B cell (primary cell): Measurements from ENCODE around the gene ITFG2. TPM values are rescaled to one million over a fixed set of nuclear protein-coding genes. Genes with fewer than 3 reads are reported as not detected.

ENCODE experiments used
- ATAC-seq: fragments of 200-7000 bp; cut with Tn5 transposase; one replicate; pipeline ENCODE4 v1.10.0; 2021; ENCODE audit warnings: low read depth, mild to moderate bottlenecking, moderate number of reproducible peaks, moderate library complexity
- CTCF ChIA-PET: fragments of 350-600 bp; sonication (Branson Sonifier 250); formaldehyde crosslinking; loops from one replicate; lab custom pipeline; 2021; ENCODE audit warnings: antibody characterized with exemption, inconsistent platforms; lab: Charles Lee
- POLR2A ChIA-PET: fragments of 350-600 bp; sonication (Branson Sonifier 250); formaldehyde crosslinking; loops from one replicate; lab custom pipeline; 2021; ENCODE audit warnings: antibody characterized with exemption; lab: Charles Lee
- DNase-seq: peaks from one replicate; pipeline ENCODE4 v3.0.0; 2013
- H2AFZ ChIP-seq: 2 replicates; pipeline ENCODE4 v1.6.1; 2012; ENCODE audit warnings: mild to moderate bottlenecking, low read depth, low read length; ENCODE audit not compliant: insufficient read depth, poor library complexity, severe bottlenecking
- H3K27ac ChIP-seq, 2 donors: 1 replicate in 1 of 2; 2 replicates in 1 of 2; pipeline ENCODE4 v1.5.1; 2012 to 2013; ENCODE audit warnings: low read length in 2 of 2, mild to moderate bottlenecking in 2 of 2, moderate library complexity in 1 of 2
- H3K27me3 ChIP-seq, 4 experiments: fragments of 200-600 bp in 1 of 4; sonication (generic) in 1 of 4; replicated peaks in 1 of 4; 1 replicate in 2 of 4; 2 replicates in 2 of 4; pipeline versions ENCODE4 v1.6.1 to v1.7.0; 2013 to 2016; ENCODE audit warnings: low read length in 3 of 4, mild to moderate bottlenecking in 2 of 4, mixed read lengths in 1 of 4, moderate library complexity in 1 of 4; ENCODE audit not compliant: insufficient read depth in 4 of 4, control insufficient read depth in 3 of 4; ENCODE audit errors: control extremely low read depth in 1 of 4
- H3K36me3 ChIP-seq, 2 experiments: replicated peaks in 1 of 2; 1 replicate in 1 of 2; 2 replicates in 1 of 2; pipeline versions ENCODE4 v1.6.1 to v1.7.1; 2013; ENCODE audit warnings: low read length in 1 of 2; ENCODE audit not compliant: insufficient read depth in 2 of 2, control insufficient read depth in 1 of 2; ENCODE audit errors: control extremely low read depth in 1 of 2, extremely low read depth in 1 of 2
- H3K4me1 ChIP-seq, 2 donors: fragments of 200-600 bp in 1 of 2; sonication (generic) in 1 of 2; 1 replicate in 1 of 2; 2 replicates in 1 of 2; pipeline versions ENCODE4 v1.5.1 to v1.6.1; 2013 to 2017; ENCODE audit warnings: low read length in 2 of 2; ENCODE audit not compliant: control insufficient read depth in 2 of 2, insufficient read depth in 2 of 2
- H3K4me2 ChIP-seq: replicated peaks from 2 replicates; pipeline ENCODE3; 2012; ENCODE audit warnings: mild to moderate bottlenecking, low read depth, low read length; ENCODE audit not compliant: poor library complexity, severe bottlenecking
- H3K4me3 ChIP-seq, 5 experiments: fragments of 200-600 bp in 1 of 5; sonication (generic) in 1 of 5; 1 replicate in 3 of 5; 2 replicates in 2 of 5; pipeline versions ENCODE4 v1.5.1 to v1.7.0; 2011 to 2016; ENCODE audit warnings: low read length in 4 of 5, mild to moderate bottlenecking in 4 of 5, low read depth in 2 of 5, control low read depth in 1 of 5, moderate library complexity in 1 of 5; ENCODE audit not compliant: insufficient read depth in 1 of 5; ENCODE audit errors: control extremely low read depth in 1 of 5, extremely low read depth in 1 of 5
- H3K79me2 ChIP-seq: fragments of 200-600 bp; sonication (generic); one replicate; pipeline ENCODE4 v1.6.0; 2016; ENCODE audit warnings: low read length; ENCODE audit not compliant: control insufficient read depth, insufficient read depth
- H3K9ac ChIP-seq: fragments of 200-600 bp; sonication (generic); 2 replicates; pipeline ENCODE4 v1.6.1; 2017; ENCODE audit warnings: mild to moderate bottlenecking, low read length, moderate library complexity
- H3K9me3 ChIP-seq, 3 donors: one replicate each; pipeline versions ENCODE4 v1.6.1 to v1.7.1; 2013; ENCODE audit warnings: low read length in 2 of 3; ENCODE audit not compliant: control insufficient read depth in 2 of 3, insufficient read depth in 1 of 3; ENCODE audit errors: control extremely low read depth in 1 of 3
- H4K20me1 ChIP-seq: 2 replicates; pipeline ENCODE4 v1.6.0; 2012; ENCODE audit warnings: mild to moderate bottlenecking, low read length; ENCODE audit not compliant: insufficient read depth, control insufficient read depth, poor library complexity, severe bottlenecking
- H3K27ac Mint-ChIP-seq: one replicate; pipeline ENCODE4 v1.8.0; 2021; ENCODE audit warnings: mixed read lengths
- H3K27me3 Mint-ChIP-seq: one replicate; pipeline ENCODE4 v1.8.0; 2021; ENCODE audit warnings: mixed read lengths
- H3K4me1 Mint-ChIP-seq: one replicate; pipeline ENCODE4 v1.8.0; 2021; ENCODE audit warnings: mixed read lengths
- H3K4me3 Mint-ChIP-seq: one replicate; pipeline ENCODE4 v1.8.0; 2021; ENCODE audit warnings: mixed read lengths
- H3K9me3 Mint-ChIP-seq: one replicate; pipeline ENCODE4 v1.8.0; 2022; ENCODE audit warnings: mixed read lengths; ENCODE audit not compliant: insufficient read depth
- EZH2 ChIP-seq: IDR thresholded peaks from 2 replicates; pipeline ENCODE4 v1.6.1; 2012; ENCODE audit warnings: borderline replicate concordance, low read depth, mild to moderate bottlenecking, moderate library complexity, low read length; ENCODE audit not compliant: insufficient read depth, poor library complexity, severe bottlenecking
- WGBS: methylation state at CpG from one replicate; pipeline ENCODE4 v1.1.5; 2013; ENCODE audit warnings: missing lambda C conversion rate; ENCODE audit not compliant: insufficient coverage; 5-methylcytosine and 5-hydroxymethylcytosine counted together
- intact Hi-C: fragments of 100-400 bp; cut with micrococcal nuclease; formaldehyde crosslinking; loops from one replicate; pipeline ENCODE4 v1.10.0; 2022
- polyA plus RNA-seq: library from polyadenylated mRNA; depleted of rRNA; stranded (reverse); fragments of >200 nt; gene quantifications from 2 replicates; pipeline ENCODE4 v1.2.3, GENCODE V29; 2012
- total RNA-seq, 2 donors: library from RNA; stranded (reverse); fragments of 120-200 nt in 1 of 2; gene quantifications; 1 replicate in 1 of 2; 2 replicates in 1 of 2; pipeline versions ENCODE4 v1.2.3 to v1.2.4, GENCODE V29; 2013 to 2022
- TF ChIP-seq, protein P1 (sequence below): fragments of 200-600 bp; IDR thresholded peaks from one replicate; pipeline ENCODE4 v1.8.0; 2022; ENCODE audit warnings: antibody characterized with exemption, mild to moderate bottlenecking

ITFG2 gene
- total and polyA plus RNA-seq, 2 donors (not counting 1 experiment from before 2014, with no cell fraction given) = 88.2 to 137 TPM

DNA sequence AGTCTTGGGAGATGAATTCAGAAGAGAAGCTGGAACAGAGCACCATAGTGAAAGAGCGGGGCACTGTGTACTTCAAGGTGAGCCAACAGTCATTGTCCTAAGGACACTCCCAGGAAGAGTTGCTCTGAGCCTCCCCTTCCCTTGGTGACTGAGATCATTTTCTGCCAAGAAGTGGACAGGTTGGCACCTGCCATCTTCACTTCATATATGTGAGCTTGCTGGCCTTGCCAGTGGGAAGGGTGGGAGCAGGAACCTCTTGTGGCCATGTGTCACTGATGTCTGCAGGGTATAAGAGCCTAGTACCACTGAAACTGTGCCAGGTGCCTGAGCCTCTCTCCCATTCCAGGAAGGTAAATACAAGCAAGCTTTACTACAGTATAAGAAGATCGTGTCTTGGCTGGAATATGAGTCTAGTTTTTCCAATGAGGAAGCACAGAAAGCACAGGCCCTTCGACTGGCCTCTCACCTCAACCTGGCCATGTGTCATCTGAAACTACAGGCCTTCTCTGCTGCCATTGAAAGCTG lies 12.4 kb upstream of the ITFG2 start:
- no peak overlapping the region for H2AFZ ChIP-seq
- Mint-ChIP-seq H3K4me3 (no peak overlapping the region), H3K27ac (no peak overlapping the region), H3K9me3 (no peaks in the 10 kb centered on the region), H3K27me3 (no peaks in the 10 kb centered on the region), H3K4me1 (peaks cover 17% of the 10 kb centered on the region)
- TF ChIP-seq, protein P1, sequence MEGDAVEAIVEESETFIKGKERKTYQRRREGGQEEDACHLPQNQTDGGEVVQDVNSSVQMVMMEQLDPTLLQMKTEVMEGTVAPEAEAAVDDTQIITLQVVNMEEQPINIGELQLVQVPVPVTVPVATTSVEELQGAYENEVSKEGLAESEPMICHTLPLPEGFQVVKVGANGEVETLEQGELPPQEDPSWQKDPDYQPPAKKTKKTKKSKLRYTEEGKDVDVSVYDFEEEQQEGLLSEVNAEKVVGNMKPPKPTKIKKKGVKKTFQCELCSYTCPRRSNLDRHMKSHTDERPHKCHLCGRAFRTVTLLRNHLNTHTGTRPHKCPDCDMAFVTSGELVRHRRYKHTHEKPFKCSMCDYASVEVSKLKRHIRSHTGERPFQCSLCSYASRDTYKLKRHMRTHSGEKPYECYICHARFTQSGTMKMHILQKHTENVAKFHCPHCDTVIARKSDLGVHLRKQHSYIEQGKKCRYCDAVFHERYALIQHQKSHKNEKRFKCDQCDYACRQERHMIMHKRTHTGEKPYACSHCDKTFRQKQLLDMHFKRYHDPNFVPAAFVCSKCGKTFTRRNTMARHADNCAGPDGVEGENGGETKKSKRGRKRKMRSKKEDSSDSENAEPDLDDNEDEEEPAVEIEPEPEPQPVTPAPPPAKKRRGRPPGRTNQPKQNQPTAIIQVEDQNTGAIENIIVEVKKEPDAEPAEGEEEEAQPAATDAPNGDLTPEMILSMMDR = no peak
- no peak for TF ChIP-seq EZH2
- H3K27me3 ChIP-seq = no peaks in the 10 kb centered on the region
- ATAC-seq (no peak), DNase-seq (no peak)
- peaks cover 21% of the 10 kb centered on the region for H4K20me1 ChIP-seq
- H3K27ac ChIP-seq = no peak overlapping the region
- H3K4me2 ChIP-seq = no peak overlapping the region
- H3K9me3 ChIP-seq = no peaks in the 10 kb centered on the region
- no peak overlapping the region for H3K4me3 ChIP-seq
- intact Hi-C loops = no loop called here
- 95% methylated on average over 2 of the region's 3 CpGs for WGBS
- no peak overlapping the region for H3K9ac ChIP-seq
- CTCF ChIA-PET = no interaction called here
- peaks cover 28% of the 10 kb centered on the region for H3K79me2 ChIP-seq
- POLR2A ChIA-PET = no interaction called here
- H3K36me3 ChIP-seq = peaks cover 2 to 73% of the 10 kb centered on the region in 2 experiments
- H3K4me1 ChIP-seq = peaks cover 12 to 16% of the 10 kb centered on the region in 2 donors

DNA sequence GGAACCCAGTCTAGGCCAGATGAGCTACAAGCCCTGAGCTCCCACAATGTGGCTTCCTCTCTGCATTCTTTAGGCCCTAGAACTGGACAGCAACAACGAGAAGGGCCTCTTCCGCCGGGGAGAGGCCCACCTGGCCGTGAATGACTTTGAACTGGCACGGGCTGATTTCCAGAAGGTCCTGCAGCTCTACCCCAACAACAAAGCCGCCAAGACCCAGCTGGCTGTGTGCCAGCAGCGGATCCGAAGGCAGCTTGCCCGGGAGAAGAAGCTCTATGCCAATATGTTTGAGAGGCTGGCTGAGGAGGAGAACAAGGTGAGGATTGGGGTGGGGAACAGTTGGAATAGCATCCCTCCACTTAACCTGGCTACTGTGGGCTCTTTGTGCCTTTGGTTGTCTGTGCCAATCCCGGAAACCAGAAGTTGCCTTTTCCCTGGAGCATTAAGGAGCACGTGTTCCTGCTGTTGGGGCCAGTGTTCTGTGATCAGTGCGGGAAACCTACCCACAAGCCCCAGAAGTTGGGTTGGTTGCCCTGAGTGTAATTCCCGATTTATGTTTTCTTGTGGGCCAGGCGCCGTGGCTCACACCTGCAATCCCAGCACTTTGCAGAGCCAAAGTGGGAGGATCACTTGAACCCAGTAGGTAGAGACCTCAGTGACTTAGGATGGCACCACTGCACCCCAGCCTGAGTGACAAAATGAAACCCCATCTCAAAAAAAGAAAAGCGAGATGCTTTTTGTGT lies 11.3 kb upstream of the ITFG2 start:
- CTCF ChIA-PET = no interaction called here
- H3K79me2 ChIP-seq = peaks cover 21% of the 10 kb centered on the region

More for the DNA sequence above, 11.3 kb upstream of the ITFG2 start:
- H3K27ac ChIP-seq = no peak overlapping the region
- Mint-ChIP-seq H3K27me3 (no peaks in the 10 kb centered on the region), H3K4me3 (no peak overlapping the region), H3K4me1 (peaks cover 14% of the 10 kb centered on the region), H3K27ac (no peak overlapping the region), H3K9me3 (no peaks in the 10 kb centered on the region)
- no peaks in the 10 kb centered on the region for H3K27me3 ChIP-seq
- no peak overlapping the region for H3K4me3 ChIP-seq
- no peak for TF ChIP-seq EZH2
- TF ChIP-seq, protein P1 = no peak
- H2AFZ ChIP-seq = no peak overlapping the region
- peaks cover 17% of the 10 kb centered on the region for H4K20me1 ChIP-seq
- intact Hi-C loops = no loop called here
- 96% methylated on average over 15 of the region's 16 CpGs for WGBS
- peaks cover 10 to 12% of the 10 kb centered on the region in 2 donors for H3K4me1 ChIP-seq
- POLR2A ChIA-PET = no interaction called here
- H3K9me3 ChIP-seq = no peaks in the 10 kb centered on the region
- no peak overlapping the region for H3K9ac ChIP-seq
- ATAC-seq (no peak), DNase-seq (no peak)
- H3K4me2 ChIP-seq = no peak overlapping the region
- peaks cover 2 to 73% of the 10 kb centered on the region in 2 experiments for H3K36me3 ChIP-seq
